ENCODE results near the gene DDHD1.

DNA sequence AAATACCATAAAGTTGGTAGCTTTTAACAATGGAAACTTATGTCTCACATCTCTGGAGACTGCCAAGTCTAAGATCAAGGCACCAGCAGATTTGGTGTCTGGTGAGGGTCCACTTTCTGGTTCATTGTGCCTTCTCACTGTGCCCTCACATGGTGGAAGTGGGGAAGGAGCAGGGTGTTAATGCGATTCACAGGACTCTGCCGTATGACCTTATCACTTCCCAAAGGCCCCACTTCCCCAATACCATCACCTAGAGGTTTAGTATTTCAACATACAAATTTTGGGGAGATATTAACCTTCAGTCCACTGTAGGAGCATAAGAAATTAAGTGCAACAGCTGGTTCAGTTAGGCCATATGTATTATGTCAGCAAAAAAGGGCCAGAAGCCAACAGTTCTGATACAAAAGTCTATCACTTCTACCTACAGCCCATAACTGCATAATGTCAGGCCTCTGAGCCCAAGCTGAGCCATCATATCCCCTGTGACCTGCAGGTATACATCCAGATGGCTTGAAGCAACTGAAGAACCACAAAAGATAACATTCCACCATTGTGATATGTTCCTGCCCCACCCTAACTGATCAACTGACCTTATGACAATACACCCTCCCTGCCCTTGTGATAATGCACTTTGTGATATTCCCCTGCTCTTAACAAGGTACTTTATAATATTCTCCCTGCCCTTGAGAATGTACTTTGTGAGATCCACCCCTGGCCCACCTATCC lies 24.7 kb downstream of the DDHD1 start:
- TF ChIP-seq, protein P1, sequence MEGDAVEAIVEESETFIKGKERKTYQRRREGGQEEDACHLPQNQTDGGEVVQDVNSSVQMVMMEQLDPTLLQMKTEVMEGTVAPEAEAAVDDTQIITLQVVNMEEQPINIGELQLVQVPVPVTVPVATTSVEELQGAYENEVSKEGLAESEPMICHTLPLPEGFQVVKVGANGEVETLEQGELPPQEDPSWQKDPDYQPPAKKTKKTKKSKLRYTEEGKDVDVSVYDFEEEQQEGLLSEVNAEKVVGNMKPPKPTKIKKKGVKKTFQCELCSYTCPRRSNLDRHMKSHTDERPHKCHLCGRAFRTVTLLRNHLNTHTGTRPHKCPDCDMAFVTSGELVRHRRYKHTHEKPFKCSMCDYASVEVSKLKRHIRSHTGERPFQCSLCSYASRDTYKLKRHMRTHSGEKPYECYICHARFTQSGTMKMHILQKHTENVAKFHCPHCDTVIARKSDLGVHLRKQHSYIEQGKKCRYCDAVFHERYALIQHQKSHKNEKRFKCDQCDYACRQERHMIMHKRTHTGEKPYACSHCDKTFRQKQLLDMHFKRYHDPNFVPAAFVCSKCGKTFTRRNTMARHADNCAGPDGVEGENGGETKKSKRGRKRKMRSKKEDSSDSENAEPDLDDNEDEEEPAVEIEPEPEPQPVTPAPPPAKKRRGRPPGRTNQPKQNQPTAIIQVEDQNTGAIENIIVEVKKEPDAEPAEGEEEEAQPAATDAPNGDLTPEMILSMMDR (IDR thresholded peaks at IDR 0.05): no peak
- no peak for TF ChIP-seq POLR2A (IDR thresholded peaks at IDR 0.05)

Data from prostate gland (tissue), 2 donors.